Left ventricle myocardium inferior (tissue), 1 donor: ENCODE results near the gene ZBTB40. TPM values are rescaled to one million over a fixed set of nuclear protein-coding genes. Genes with fewer than 3 reads are reported as not detected.

Source experiments
- DNase-seq: peaks from one replicate; pipeline ENCODE4 v3.0.0-alpha.2; 2020
- H3K27ac ChIP-seq: fragments of 200-600 bp; replicated peaks from 2 replicates; pipeline ENCODE4 v1.8.0; 2021
- H3K27me3 ChIP-seq: fragments of 200-600 bp; 2 replicates; pipeline ENCODE4 v1.8.0; 2021; ENCODE audit warnings: low read depth
- H3K36me3 ChIP-seq: fragments of 200-600 bp; 2 replicates; pipeline ENCODE4 v1.8.0; 2021
- H3K4me1 ChIP-seq: fragments of 200-600 bp; 2 replicates; pipeline ENCODE4 v1.8.0; 2021
- H3K4me3 ChIP-seq: fragments of 200-600 bp; 2 replicates; pipeline ENCODE4 v1.8.0; 2021; ENCODE audit warnings: mild to moderate bottlenecking, moderate library complexity
- H3K9me3 ChIP-seq: fragments of 200-600 bp; replicated peaks from 2 replicates; pipeline ENCODE4 v1.8.0; 2021
- CTCF ChIP-seq: fragments of 200-600 bp; IDR thresholded peaks from 2 replicates; pipeline ENCODE4 v1.8.0; 2021; ENCODE audit warnings: antibody characterized with exemption, mild to moderate bottlenecking, borderline replicate concordance
- intact Hi-C: fragments of 100-400 bp; cut with micrococcal nuclease; formaldehyde crosslinking; loops from one replicate; pipeline ENCODE4 v1.11.0; 2022
- total RNA-seq: library from RNA; stranded (reverse); fragmentation: NEBNext Ultra II Directional; extraction: Animal tissue kit (Norgen Biotek cat#: 25700); gene quantifications from one replicate; pipeline ENCODE4 v1.2.1, GENCODE V29; 2021
- donor health status: DM: no; HTN: yes; CAD: no; lungs with severe emphysema.

The ZBTB40 gene
- total RNA-seq, 1 donor from 2014 or later, result 17.9 TPM

DNA sequence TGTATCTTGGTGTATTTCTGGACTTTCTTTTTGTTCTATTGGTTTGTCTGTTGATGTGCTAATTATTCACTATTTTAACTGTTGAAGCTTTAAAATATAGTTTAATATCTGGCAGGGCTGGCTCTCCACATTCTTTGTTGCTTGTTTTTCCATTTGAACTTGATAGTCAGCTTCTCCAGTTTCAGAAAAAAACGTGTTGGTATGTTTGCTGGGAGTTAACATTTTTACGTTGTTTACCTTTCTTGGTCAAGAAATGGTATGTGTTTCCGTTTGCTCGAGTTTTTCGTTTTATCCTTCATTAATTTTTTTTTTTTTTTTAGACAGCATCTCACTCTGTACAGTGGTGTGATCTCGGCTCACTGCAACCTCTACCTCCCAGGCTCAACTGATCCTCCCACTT lies 16.9 kb upstream of the ZBTB40 start:
- TF ChIP-seq CTCF, result no peak
- intact Hi-C loops, result no loop called here
- Histone ChIP-seq H3K9me3 (peaks cover 10% of the 10 kb centered on the region), H3K4me1 (no peaks in the 10 kb centered on the region), H3K36me3 (no peaks in the 10 kb centered on the region), H3K4me3 (no peak overlapping the region), H3K27ac (no peak overlapping the region), H3K27me3 (peaks cover 6% of the 10 kb centered on the region)
- DNase-seq, result no peak

GRCh38 chr1:22436948-22437347 lies 14.7 kb upstream of the ZBTB40 start:
- no peak overlapping the region for H3K4me3 ChIP-seq
- no peak overlapping the region for H3K27ac ChIP-seq
- peaks cover 1% of the 10 kb centered on the region for H3K4me1 ChIP-seq
- peaks cover 24% of the 10 kb centered on the region for H3K9me3 ChIP-seq
- peaks cover 6% of the 10 kb centered on the region for H3K27me3 ChIP-seq
- DNase-seq, result no peak
- intact Hi-C loops, result no loop called here
- no peak for TF ChIP-seq CTCF
- H3K36me3 ChIP-seq, result no peaks in the 10 kb centered on the region

- H3K4me3 ChIP-seq, result no peak overlapping the region
- H3K9me3 ChIP-seq, result peaks cover 24% of the 10 kb centered on the region
- DNase-seq, result no peak
- H3K4me1 ChIP-seq, result peaks cover 7% of the 10 kb centered on the region
- peaks cover 6% of the 10 kb centered on the region for H3K27me3 ChIP-seq
- intact Hi-C loops, result no loop called here
- TF ChIP-seq CTCF, result no peak
- no peak overlapping the region for H3K27ac ChIP-seq
- no peaks in the 10 kb centered on the region for H3K36me3 ChIP-seq
Observed at GRCh38 chr1:22437573-22437972, 14.1 kb upstream of the ZBTB40 start.

DNA sequence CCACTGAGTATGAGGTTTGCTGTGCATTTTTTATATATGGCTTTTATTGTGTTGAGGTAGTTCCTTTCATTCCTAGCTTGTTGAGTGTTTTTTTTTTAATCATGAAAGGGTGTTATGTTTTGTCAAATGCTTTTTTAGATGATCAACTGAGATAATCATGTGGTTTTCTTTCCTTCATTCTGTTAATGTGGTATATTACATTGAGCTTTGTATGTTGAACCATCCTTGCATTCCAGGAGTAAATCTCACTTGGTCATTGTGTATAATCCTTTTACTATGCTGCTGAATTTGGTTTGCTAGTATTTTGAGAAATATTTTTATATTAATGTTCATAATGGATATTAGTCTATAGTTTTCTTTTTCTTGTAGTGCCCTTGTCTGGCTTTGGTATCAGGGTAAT lies 11.1 kb upstream of the ZBTB40 start:
- no peak overlapping the region for H3K27ac ChIP-seq
- no peaks in the 10 kb centered on the region for H3K27me3 ChIP-seq
- intact Hi-C loops, result no loop called here
- no peak overlapping the region for H3K4me3 ChIP-seq
- no peak for DNase-seq
- H3K4me1 ChIP-seq, result peaks cover 16% of the 10 kb centered on the region
- H3K9me3 ChIP-seq, result peaks cover 24% of the 10 kb centered on the region
- no peak for TF ChIP-seq CTCF
- no peaks in the 10 kb centered on the region for H3K36me3 ChIP-seq

GRCh38 chr1:22442212-22442894 lies 9.3 kb upstream of the ZBTB40 start:
- Histone ChIP-seq H3K4me1 (peaks cover 22% of the 10 kb centered on the region), H3K36me3 (no peaks in the 10 kb centered on the region), H3K9me3 (peaks cover 24% of the 10 kb centered on the region), H3K27me3 (no peaks in the 10 kb centered on the region), H3K27ac (peak overlapping the region; percentile 11), H3K4me3 (no peak overlapping the region)
- DNase-seq, result no peak
- intact Hi-C loops, result no loop called here
- no peak for TF ChIP-seq CTCF
